GF-D8 (cell line): ENCODE results near the gene INAFM1.

Experiments used
- DNase-seq: peaks from one replicate; lab custom pipeline; 2025; lab: John Stamatoyannopoulos, UW

The INAFM1 gene

GRCh38 chr19:47310323-47310722 lies 35.6 kb downstream of the INAFM1 start:
- DNase-seq: no peak

GRCh38 chr19:47310819-47311218 lies 36.1 kb downstream of the INAFM1 start:
- peak; percentile 82 for DNase-seq

GRCh38 chr19:47312366-47313006 lies 37.8 kb downstream of the INAFM1 start:
- no peak for DNase-seq

- DNase-seq: no peak
Measured at GRCh38 chr19:47313754-47314295, 39.1 kb downstream of the INAFM1 start.

GRCh38 chr19:47315125-47315821 lies 40.6 kb downstream of the INAFM1 start:
- peak; percentile 76 for DNase-seq

- no peak for DNase-seq
Measured at GRCh38 chr19:47316513-47316912, 41.8 kb downstream of the INAFM1 start.

GRCh38 chr19:47319923-47320871 lies 45.5 kb downstream of the INAFM1 start:
- DNase-seq: no peak

GRCh38 chr19:47321630-47322029 lies 46.9 kb downstream of the INAFM1 start:
- DNase-seq: no peak

GRCh38 chr19:47322058-47322457 lies 47.4 kb downstream of the INAFM1 start:
- peak; percentile 39 for DNase-seq

GRCh38 chr19:47323409-47323808 lies 48.7 kb downstream of the INAFM1 start:
- DNase-seq: no peak

- no peak for DNase-seq
Measured at GRCh38 chr19:47323872-47324271, 49.2 kb downstream of the INAFM1 start.

- peak; percentile 24 for DNase-seq
Measured at GRCh38 chr19:47324502-47324901, 49.8 kb downstream of the INAFM1 start.
